ENCODE measurements around the gene MAEA. TPM values are rescaled to one million over a fixed set of nuclear protein-coding genes. Genes with fewer than 3 reads are reported as not detected.
A peak's percentile ranks its signal among the peaks of the same experiment; 100 is the strongest.

Gene MAEA
- polyA plus RNA-seq, 3 donors = 34.3 to 83.5 (median 37.7) TPM

- Histone ChIP-seq H3K4me2 (replicated peaks; ENCODE audit: extremely low read depth, low read length, poor library complexity, severe bottlenecking) (no peak overlapping the region), H3K9me3 (replicated peaks in 1 of 2; ENCODE audit: control insufficient read depth in 1 of 2, insufficient read depth in 1 of 2, low read length in 2 of 2) (peaks cover 0 to 5% of the 10 kb centered on the region in 2 donors), H3K9ac (ENCODE audit: insufficient read depth, low read length, poor library complexity, severe bottlenecking) (no peak overlapping the region), H3K4me1 (ENCODE audit: control insufficient read depth in 1 of 2, insufficient read depth in 2 of 2, low read length in 2 of 2) (no peaks in the 10 kb centered on the region), H3K79me2 (ENCODE audit: insufficient read depth, low read length) (no peaks in the 10 kb centered on the region), H3K27ac (ENCODE audit: low read depth in 1 of 2, low read length in 2 of 2) (no peak overlapping the region), H4K20me1 (ENCODE audit: insufficient read depth, low read length) (no peaks in the 10 kb centered on the region), H2AFZ (ENCODE audit: insufficient read depth, low read depth, low read length, poor library complexity, severe bottlenecking) (no peak overlapping the region), H3K36me3 (replicated peaks in 1 of 2; ENCODE audit: control insufficient read depth in 1 of 2, insufficient read depth in 2 of 2, low read length in 2 of 2) (peaks cover 16 to 30% of the 10 kb centered on the region in 2 donors), H3K27me3 (ENCODE audit: control insufficient read depth in 2 of 2, insufficient read depth in 2 of 2, low read length in 2 of 2) (no peaks in the 10 kb centered on the region), H3K4me3 (replicated peaks in 1 of 3; ENCODE audit: low read depth in 2 of 3, low read length in 3 of 3) (no peak overlapping the region)
- intact Hi-C loops (cut with micrococcal nuclease) = no loop called here
- Mint-ChIP-seq H3K27ac (peak overlapping the region in 2 of 7 donors; percentile 22 to 80), H3K9me3 (peaks cover under 1 to 9% (median 4%) of the 10 kb centered on the region in 7 donors), H3K36me3 (peaks cover 22 to 49% of the 10 kb centered on the region in 2 donors), H3K4me1 (no peaks in the 10 kb centered on the region), H3K27me3 (ENCODE audit: low read depth in 3 of 3) (peaks cover 0 to 2% (median 0%) of the 10 kb centered on the region in 3 donors), H3K4me3 (no peak overlapping the region)
- 96% methylated on average over 24 of the region's 24 CpGs for WGBS (ENCODE audit: insufficient coverage)
- no peak for TF ChIP-seq CTCF (IDR thresholded peaks at IDR 0.05)
- no peak for DNase-seq
These were observed 92.4 kb downstream of the MAEA start for GRCh38 chr4:1381944-1382541.

DNA sequence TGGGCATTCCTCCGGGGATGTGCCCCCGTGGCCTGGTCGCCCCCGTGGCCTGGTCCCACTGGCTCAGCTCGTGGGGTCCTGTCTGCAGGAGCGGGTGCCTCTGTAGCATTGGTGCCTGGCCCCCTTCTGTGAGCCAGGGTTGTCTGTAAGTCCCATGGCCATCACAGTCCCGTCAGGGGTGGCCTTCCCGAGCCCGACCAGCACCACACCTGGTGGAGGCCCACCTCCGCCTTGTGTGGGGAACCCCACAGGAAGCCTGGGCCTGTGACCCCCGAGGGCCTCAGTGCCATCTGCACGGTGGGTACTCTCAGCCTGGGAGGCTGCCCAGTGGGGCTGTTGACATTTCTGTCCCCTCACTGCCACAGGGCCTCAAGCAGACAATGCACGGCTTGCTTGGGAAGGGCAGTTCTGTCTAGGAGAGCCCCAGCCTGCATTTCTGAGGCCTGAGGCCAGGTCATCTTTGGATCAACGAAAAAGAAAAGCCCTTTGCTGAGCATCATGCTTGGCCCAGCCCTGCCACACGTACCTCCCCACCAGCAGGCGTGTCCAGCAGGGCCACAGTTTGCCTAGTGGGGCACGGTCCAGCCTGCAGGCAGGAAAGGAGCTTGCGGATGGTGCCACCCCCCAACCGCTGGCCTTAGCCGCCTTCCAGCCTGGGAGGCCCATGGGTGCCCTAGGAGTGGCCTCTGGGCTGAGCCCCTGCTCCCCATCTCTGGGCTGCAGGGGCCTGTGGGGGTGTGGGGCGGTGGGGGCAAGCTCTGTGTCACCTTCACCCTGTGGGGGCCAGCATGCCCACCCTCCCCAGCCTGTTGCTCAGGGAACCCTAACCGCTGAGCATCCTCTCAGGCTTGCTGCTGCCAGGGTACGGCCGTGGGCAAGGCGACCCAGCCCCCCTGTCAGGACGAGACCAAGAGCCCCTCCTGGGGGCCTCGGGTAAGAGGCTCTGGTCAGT lies 93.4 kb downstream of the MAEA start:
- DNase-seq = no peak
- intact Hi-C loops (cut with micrococcal nuclease) = no loop called here
- Histone ChIP-seq H3K9ac (ENCODE audit: insufficient read depth, low read length, poor library complexity, severe bottlenecking) (no peak overlapping the region), H3K4me2 (replicated peaks; ENCODE audit: extremely low read depth, low read length, poor library complexity, severe bottlenecking) (no peak overlapping the region), H3K9me3 (replicated peaks in 1 of 2; ENCODE audit: control insufficient read depth in 1 of 2, insufficient read depth in 1 of 2, low read length in 2 of 2) (peaks cover 0 to 6% of the 10 kb centered on the region in 2 donors), H4K20me1 (ENCODE audit: insufficient read depth, low read length) (no peaks in the 10 kb centered on the region), H3K4me3 (replicated peaks in 1 of 3; ENCODE audit: low read depth in 2 of 3, low read length in 3 of 3) (no peak overlapping the region), H3K79me2 (ENCODE audit: insufficient read depth, low read length) (no peaks in the 10 kb centered on the region), H2AFZ (ENCODE audit: insufficient read depth, low read depth, low read length, poor library complexity, severe bottlenecking) (no peak overlapping the region), H3K27me3 (ENCODE audit: control insufficient read depth in 2 of 2, insufficient read depth in 2 of 2, low read length in 2 of 2) (no peaks in the 10 kb centered on the region), H3K27ac (ENCODE audit: low read depth in 1 of 2, low read length in 2 of 2) (no peak overlapping the region), H3K36me3 (replicated peaks in 1 of 2; ENCODE audit: control insufficient read depth in 1 of 2, insufficient read depth in 2 of 2, low read length in 2 of 2) (peaks cover 14 to 37% of the 10 kb centered on the region in 2 donors), H3K4me1 (ENCODE audit: control insufficient read depth in 1 of 2, insufficient read depth in 2 of 2, low read length in 2 of 2) (no peaks in the 10 kb centered on the region)
- Mint-ChIP-seq H3K4me3 (no peak overlapping the region), H3K27ac (no peak overlapping the region), H3K27me3 (ENCODE audit: low read depth in 3 of 3) (peaks cover 0 to 3% (median 0%) of the 10 kb centered on the region in 3 donors), H3K9me3 (peaks cover 2 to 12% (median 10%) of the 10 kb centered on the region in 7 donors), H3K36me3 (peaks cover 30 to 55% of the 10 kb centered on the region in 2 donors), H3K4me1 (no peaks in the 10 kb centered on the region)
- no peak for TF ChIP-seq CTCF (IDR thresholded peaks at IDR 0.05)
- 90% methylated on average over 23 of the region's 27 CpGs for WGBS (ENCODE audit: insufficient coverage)
